Astrocyte of the hippocampus (primary cell): ENCODE measurements around the gene DCAF6.
"Not testable (repeated sequence)": the region's sequence is repeated elsewhere in the genome, so short reads cannot be mapped to it uniquely, and the experiment has no call there.

ENCODE experiments used
- DNase-seq: peaks from one replicate; pipeline ENCODE4 v3.0.0; 2011; ENCODE audit warnings: low read depth, low spot score

DCAF6 gene

GRCh38 chr1:167936068-167936929 is at the start of gene DCAF6:
DCAF6 (plus strand) TSS chr1:167936683; CDS start chr1:167936912, 229 bp downstream.
- peak; percentile 99 for DNase-seq

- not testable (repeated sequence) for DNase-seq
These were observed 49.3 kb upstream of the DCAF6 start for GRCh38 chr1:167887187-167887586.

- DNase-seq: no peak
These were observed 46.1 kb upstream of the DCAF6 start for GRCh38 chr1:167890400-167890799.

GRCh38 chr1:167893798-167894197 is 42.7 kb upstream of the DCAF6 start:
- no peak for DNase-seq

- DNase-seq: no peak
These were observed 37.8 kb upstream of the DCAF6 start for GRCh38 chr1:167898578-167899222.

GRCh38 chr1:167899253-167899681 is 37.2 kb upstream of the DCAF6 start:
- DNase-seq: peak; percentile 58

GRCh38 chr1:167900907-167901306 is 35.6 kb upstream of the DCAF6 start:
- no peak for DNase-seq

- peak; percentile 27 for DNase-seq
These were observed 31.8 kb upstream of the DCAF6 start for GRCh38 chr1:167904652-167905130.

GRCh38 chr1:167905182-167905581 is 31.3 kb upstream of the DCAF6 start:
- peak; percentile 22 for DNase-seq

- no peak for DNase-seq
These were observed 30.8 kb upstream of the DCAF6 start for GRCh38 chr1:167905671-167906070.

GRCh38 chr1:167909691-167910180 is 26.7 kb upstream of the DCAF6 start:
- no peak for DNase-seq

- no peak for DNase-seq
These were observed 26.0 kb upstream of the DCAF6 start for GRCh38 chr1:167910530-167910929.

GRCh38 chr1:167911413-167911812 is 25.1 kb upstream of the DCAF6 start:
- DNase-seq: no peak

- DNase-seq: no peak
These were observed 24.2 kb upstream of the DCAF6 start for GRCh38 chr1:167912294-167912693.

GRCh38 chr1:167913895-167914496 is 22.5 kb upstream of the DCAF6 start, which contains the start of gene ADCY10:
ADCY10 (minus strand) TSS chr1:167914134; CDS start chr1:167905140, 8,994 bp downstream.
- no peak for DNase-seq

- DNase-seq: no peak
These were observed 20.9 kb upstream of the DCAF6 start for GRCh38 chr1:167915569-167915968.

- no peak for DNase-seq
These were observed 19.5 kb upstream of the DCAF6 start for GRCh38 chr1:167916766-167917511.

GRCh38 chr1:167922023-167922422 is 14.5 kb upstream of the DCAF6 start:
- no peak for DNase-seq

- no peak for DNase-seq
These were observed 13.8 kb upstream of the DCAF6 start for GRCh38 chr1:167922611-167923074.

GRCh38 chr1:167923324-167924056 is 13.0 kb upstream of the DCAF6 start:
- no peak for DNase-seq
